NCI-H1105 (cell line): ENCODE data around the gene DHRS12.

Source experiments
- DNase-seq: peaks from one replicate; lab custom pipeline; 2025; lab: John Stamatoyannopoulos, UW

The DHRS12 gene

GRCh38 chr13:51781246-51782022 is 22.5 kb downstream of the DHRS12 start:
- DNase-seq: no peak

GRCh38 chr13:51780099-51780498 is 23.9 kb downstream of the DHRS12 start:
- no peak for DNase-seq

GRCh38 chr13:51778392-51778791 is 25.6 kb downstream of the DHRS12 start:
- no peak for DNase-seq

DNA sequence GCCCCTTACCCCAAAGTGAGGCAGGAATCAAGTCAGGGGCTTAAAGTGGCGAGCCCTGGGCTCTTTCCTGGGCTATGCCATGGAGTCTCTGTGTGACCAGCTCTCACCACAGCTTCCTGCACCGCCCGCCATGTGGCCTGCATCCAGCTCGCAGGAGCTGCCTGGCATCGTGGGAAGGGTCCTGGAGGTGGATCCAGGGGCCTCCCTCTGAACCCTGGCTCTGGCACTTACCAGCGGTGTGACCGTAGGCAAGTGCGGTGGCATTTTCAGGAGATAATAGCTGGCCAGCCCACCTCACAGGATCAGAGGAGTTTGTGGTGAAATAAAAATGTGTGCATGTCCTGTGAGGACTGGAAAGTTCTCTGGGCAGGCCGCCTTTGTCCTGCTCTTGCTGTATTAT is 26.0 kb downstream of the DHRS12 start:
- DNase-seq: no peak

DNA sequence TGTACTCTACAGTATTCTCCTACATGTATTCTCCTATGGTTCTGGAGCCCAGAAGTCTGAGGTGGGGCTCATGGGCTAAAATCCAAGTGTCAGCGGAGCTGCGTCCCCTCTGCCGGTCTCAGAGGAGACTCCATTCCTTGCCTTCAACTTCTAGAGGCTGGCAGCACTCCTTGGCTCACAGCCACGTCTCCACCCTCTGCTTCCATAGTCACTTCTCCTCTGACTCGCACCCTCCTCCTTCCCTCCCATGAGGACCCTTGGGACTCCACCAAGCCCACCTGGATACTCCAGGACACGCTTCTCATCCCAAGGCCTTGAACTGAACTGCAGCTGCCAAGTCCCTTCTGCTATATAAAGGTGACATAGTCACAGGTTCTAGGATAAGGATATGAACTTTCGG is 27.8 kb downstream of the DHRS12 start:
- DNase-seq: no peak

DNA sequence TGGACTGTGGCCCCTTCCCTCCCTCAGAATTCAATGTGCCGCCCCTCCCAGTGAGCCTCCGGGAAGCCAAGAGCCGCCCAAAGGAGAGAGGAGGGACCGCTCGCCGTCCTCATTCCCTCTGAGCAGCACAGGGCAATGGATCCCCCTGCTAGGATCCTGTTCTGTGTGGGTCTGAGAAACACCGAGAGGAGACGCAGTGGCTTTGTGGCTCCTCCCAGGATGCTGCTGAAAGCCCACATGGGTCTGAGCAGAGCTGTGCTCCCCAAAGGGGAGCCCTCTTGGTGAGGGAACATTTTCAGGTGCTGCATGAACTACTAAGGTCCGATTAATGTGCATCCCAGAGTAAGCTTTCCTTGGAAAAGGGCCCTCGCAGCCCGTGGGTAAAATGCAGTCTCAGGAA is 30.4 kb downstream of the DHRS12 start:
- DNase-seq: no peak

GRCh38 chr13:51772781-51773180 is 31.2 kb downstream of the DHRS12 start:
- no peak for DNase-seq

- no peak for DNase-seq
These were observed 31.9 kb downstream of the DHRS12 start for GRCh38 chr13:51772105-51772455.

DNA sequence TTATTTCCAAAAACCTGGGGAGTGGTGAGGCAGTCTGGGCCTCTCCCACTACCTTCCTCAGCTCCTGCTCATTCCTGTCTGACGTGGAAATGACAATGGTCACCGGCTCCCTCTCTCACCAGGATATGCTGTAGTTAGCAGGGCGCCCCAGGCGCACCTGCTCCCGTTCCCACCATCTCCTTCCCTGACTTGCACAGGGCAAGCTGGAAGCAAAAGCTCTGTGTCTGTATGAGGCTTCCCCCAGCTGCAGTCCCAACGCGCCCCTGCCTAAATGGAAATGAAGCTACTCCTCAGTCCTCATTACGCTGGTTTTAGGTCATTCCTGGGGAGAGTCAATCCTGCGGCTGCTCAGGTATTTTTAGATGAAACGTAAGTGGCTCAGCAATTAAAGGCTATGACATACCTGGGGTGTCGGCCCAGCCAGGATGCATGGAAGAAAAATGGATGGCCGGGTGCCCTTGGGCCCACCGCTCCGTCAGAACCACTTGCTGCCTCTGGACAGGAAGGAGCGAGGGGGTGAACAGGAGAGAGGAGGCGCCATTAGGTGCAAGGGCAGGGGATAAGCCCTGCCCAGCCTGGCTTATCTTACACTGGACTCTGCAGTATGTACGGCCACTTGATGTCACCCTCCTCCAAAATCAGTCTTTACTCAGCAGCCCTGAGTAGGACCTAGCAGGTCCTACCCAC is 32.4 kb downstream of the DHRS12 start:
- DNase-seq: no peak

DNA sequence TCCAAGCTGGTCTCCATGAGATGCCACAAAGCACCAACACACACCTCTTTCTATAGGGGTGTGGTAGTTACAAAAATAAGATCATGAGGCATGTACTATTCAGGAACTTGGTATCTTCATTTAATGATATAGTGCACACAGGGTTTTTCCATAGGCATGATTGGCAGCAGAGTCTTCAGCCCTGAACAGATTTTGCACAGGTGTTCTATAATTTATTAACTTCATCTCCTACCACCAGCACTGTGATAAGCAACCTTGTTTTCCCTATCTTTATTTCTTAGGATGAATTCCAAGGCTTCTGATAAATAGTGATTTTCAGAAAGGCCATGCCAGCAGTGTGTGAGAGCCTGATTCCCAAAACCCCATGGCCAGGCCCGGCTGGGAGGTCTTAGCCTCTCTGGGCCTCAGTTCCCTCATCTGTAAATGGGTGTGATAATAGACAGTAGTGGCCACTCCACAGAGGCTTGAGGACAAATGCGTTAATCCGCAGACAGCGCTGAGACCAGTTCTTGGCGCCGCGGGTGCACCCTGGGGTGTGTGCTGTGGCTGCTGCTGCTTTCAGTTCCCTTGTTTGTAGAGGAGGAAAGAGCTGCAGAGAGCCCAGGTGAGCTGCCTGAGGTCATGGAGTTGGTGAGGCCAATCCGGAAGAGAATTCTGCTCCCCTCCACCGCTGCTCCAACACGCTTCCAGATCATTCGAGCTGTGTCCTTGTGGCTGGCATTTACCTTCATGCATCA is 33.1 kb downstream of the DHRS12 start:
- no peak for DNase-seq

DNA sequence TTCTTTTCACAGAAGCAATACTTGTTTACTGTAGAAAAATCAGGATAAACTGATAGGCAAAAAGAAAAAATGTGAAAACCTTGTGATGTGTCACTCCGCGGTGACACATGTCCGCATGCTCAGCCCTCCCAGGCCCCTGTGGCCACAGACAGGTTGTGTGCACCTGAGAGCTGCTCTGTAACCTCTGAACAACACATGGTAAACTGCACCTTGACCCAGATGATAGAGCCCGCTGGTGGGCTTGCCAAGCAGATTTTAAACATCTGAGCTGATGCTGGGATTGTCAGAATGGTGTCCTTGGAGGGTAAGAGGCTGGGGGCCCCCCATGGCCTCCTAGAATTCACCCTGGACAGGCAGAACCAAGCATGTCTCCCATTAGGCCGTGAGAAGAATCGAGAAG is 33.8 kb downstream of the DHRS12 start:
- no peak for DNase-seq

DNA sequence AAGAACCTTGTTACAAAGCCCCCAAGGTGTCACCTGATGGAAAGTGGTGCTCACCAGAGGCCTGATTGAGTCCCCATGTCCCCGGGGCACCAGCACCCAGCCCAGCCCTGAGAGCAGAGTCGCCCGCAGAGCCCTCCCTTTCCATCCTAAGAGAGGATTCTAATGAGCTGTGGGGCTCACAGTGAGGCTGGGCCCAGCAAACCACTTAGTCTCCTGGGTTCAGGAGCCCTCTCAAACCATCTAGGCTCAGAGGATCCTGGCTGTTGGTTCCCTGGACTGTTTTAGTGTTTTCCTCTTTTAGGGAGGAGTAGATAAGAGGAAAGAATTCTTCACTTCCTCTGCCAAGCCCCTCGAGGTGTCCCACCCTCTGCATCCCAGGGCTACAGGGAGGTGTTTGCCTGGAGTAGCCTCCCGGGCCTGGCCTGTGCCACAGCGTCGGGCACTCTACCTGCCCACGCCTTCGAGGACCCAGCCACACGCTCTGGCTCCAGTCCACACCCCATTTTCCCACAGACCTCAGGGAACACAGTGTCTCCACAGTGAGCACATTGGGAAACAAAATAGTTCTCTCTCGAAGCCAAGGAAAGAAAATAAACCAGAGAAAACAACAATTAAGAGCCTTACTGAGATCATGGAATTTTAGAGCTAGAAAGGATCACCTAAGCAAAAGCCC is 34.4 kb downstream of the DHRS12 start:
- DNase-seq: no peak

GRCh38 chr13:51768976-51769375 is 35.0 kb downstream of the DHRS12 start:
- no peak for DNase-seq

- no peak for DNase-seq
These were observed 35.5 kb downstream of the DHRS12 start for GRCh38 chr13:51768378-51768921.

DNA sequence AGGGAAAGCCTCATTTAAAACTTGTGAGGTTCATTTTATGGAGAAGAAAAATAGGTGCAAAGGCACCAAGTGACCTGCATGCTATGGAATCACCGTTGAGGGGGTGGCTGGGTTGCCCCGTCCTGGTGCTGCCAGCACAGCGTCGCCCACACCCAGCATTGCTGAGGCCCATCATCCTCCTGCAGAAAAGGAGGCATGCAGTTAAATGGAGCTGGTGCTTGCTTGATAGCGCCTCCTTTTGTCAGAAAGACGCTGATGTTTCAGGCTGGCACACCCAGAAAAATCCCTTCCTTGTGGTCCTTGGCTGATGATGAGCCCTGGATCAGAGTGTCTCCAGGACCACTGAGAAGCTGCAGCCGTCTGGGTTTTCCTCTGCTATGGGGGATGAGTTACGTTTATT is 36.9 kb downstream of the DHRS12 start:
- DNase-seq: no peak

DNA sequence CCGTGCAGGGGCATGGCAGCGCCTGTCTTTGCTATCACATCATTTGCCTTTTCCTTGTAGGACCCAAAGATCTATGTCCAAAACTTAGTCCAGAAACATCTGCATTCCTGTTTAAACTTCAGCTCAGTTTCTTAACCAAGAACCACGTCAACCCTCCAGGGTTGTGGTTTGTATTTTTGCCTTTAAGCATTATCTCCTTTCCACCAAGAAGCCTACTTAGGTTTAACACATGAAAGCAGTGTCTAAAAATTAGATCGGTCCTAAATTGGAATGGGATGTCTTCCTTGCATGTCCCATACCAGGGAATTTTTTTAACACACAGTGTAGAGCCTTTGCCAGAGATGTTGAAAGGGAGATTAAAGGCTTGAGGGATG is 38.8 kb downstream of the DHRS12 start:
- no peak for DNase-seq

DNA sequence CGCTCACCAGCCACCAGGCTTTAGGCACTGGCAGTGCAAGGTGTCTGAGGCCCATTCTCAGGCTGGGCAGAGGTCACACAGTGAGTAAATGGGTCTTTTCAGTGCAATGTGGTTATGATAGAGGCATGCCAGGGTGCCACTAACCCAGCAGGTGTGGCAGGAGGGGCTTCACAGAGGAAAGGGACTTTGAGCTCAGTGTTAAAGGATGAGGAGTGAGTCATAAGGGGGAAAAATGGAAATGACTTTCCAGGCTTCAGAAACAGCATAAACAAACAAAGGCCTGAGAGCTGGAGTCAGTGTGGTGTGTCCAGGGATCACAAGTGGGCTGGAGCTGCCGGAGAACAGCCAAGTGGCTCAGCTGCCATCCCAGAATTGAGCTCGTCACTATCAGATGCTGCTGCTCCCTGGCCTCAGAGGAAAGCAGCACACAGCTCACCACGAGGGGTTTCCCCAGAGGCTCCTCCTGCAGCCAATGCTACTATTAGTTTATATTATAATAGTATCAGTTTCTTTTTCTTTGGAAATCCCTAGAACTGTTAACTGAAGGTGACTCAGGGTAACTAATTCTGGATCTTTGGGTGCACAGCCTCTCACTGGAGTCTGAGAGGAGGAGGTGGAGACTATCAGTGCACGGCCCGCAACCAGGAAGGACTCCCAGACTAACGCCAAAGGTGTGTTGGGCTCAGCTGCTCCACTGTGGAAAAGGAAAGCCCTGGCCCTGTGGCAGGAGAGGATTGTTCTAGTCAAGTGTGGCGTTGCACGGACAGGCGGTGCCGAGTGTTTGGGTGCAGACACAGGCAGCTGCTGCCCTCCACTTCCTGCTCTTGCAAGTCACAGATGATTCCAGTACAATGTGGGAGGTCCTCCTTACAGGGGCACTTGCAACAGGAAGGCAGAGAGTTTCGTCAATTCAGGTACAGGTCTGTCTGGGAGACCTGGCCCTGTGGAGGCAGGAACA is 39.5 kb downstream of the DHRS12 start:
- DNase-seq: no peak

GRCh38 chr13:51763486-51763885 is 40.5 kb downstream of the DHRS12 start:
- no peak for DNase-seq

DNA sequence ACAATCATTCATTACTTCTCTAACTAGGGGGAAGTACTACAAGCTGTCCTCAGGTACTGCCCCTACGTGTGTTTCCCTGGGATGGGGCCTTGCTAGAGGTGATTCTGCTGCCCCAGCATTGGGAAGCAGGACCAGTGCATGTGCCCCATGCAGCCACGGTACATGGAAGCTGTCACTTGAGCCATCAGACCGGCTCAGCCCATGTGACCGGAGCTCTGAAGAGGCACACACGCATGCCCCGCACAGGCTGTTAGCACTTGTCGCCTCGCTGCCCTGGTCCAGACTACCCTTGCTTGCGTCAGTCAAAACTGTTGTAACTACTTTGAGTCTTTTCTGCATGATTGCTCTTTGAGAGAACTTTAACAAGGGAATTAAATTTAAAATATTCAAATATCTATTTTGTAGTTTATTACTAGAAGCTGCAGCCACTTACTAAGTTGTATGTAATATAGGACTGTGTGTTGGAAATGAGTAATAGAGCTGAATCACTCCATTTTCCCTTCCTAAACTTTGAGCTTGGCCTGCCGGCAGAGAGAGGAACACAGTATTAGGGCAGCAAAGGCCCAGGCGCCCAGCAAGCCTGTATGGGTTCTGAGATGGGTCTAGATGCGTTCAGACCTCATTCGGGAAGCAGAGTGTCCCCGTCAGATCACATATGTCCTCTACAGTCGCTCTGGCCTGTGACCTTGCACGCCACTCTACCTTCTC is 42.2 kb downstream of the DHRS12 start:
- DNase-seq: no peak

DNA sequence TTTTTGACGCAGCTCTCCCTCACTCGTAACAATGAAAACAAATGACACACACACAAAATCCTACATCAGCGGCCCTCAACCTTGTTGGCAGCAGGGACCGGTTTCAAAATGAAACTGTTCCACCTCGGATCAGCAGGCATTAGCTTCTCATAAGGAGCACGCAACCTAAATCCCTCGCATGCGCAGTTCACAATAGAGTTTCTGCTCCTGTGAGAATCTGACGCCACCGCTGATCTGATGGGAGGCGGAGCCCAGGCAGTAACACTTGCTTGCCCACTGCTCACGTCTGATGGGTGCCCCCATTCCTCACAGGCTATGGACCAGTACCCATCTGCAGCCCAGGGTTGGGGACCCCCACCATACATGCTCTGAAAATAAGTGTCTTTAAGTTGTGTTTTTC is 43.4 kb downstream of the DHRS12 start:
- DNase-seq: no peak

- no peak for DNase-seq
These were observed 44.7 kb downstream of the DHRS12 start for GRCh38 chr13:51759240-51759639.
